Effector memory CD4-positive, alpha-beta T cell (primary cell): Measurements from ENCODE around the gene TSPAN11.

ENCODE experiments used
- DNase-seq, 3 donors: peaks; one replicate each; pipeline ENCODE4 v3.0.0-alpha.2; 2020
- H3K27ac ChIP-seq: 2 replicates; pipeline ENCODE4 v1.7.0; 2013; ENCODE audit warnings: mild to moderate bottlenecking, low read length, moderate library complexity; ENCODE audit not compliant: insufficient read depth, poor library complexity, severe bottlenecking
- H3K27me3 ChIP-seq: replicated peaks from 2 replicates; pipeline ENCODE4 v1.7.0; 2013; ENCODE audit warnings: mild to moderate bottlenecking, low read length; ENCODE audit not compliant: insufficient read depth, control insufficient read depth, poor library complexity, severe bottlenecking
- H3K36me3 ChIP-seq: 2 replicates; pipeline ENCODE4 v1.7.0; 2013; ENCODE audit warnings: mild to moderate bottlenecking, low read length, moderate library complexity; ENCODE audit not compliant: control insufficient read depth, insufficient read depth
- H3K4me1 ChIP-seq: 2 replicates; pipeline ENCODE4 v1.7.0; 2013; ENCODE audit warnings: low read length, mild to moderate bottlenecking; ENCODE audit not compliant: control insufficient read depth, insufficient read depth, poor library complexity, severe bottlenecking
- H3K4me3 ChIP-seq: 2 replicates; pipeline ENCODE4 v1.7.0; 2013; ENCODE audit warnings: low read length, low read depth, mild to moderate bottlenecking; ENCODE audit not compliant: insufficient read depth, poor library complexity, severe bottlenecking
- H3K9me3 ChIP-seq: 2 replicates; pipeline ENCODE4 v1.7.0; 2013; ENCODE audit warnings: mild to moderate bottlenecking, low read length, moderate library complexity; ENCODE audit not compliant: control insufficient read depth

TSPAN11 gene

DNA sequence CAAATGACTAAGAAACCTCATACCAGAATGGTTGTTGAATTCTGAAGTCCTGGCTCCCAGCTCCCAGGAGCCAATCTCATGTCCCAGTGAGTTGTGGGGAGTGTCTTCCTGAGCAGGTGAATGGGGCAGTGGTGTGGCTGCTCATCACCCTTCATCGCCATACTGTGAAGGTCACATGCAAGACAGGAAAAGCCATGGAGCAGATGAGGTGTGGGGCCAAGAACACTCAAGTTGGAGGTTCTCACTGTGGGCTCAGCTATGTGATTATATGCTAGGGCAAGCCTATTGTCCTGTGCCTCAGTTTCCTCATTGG is 16.6 kb upstream of the TSPAN11 start:
- no peak overlapping the region for H3K27ac ChIP-seq
- DNase-seq: no peak

DNA sequence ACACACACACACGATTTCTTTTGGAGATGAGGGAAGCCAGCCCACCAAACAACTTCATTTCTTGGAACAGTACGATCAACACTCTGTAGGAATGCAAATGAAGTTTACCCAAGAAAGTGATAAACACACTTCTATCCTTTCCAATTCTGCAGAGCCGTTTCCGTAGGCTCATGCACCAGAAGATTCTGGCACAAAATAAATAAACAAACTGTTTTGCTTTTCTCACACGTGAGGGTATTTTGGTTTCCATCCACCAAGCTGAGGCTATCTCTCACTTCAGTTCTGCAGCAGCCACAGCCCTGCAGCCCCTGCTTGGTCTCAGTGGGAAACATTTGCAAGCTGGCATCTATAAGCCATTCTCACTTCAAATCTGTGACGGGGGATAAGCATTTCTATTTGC is 15.3 kb upstream of the TSPAN11 start:
- H3K4me1 ChIP-seq: no peaks in the 10 kb centered on the region
- H3K27ac ChIP-seq: no peak overlapping the region
- H3K27me3 ChIP-seq: no peaks in the 10 kb centered on the region
- H3K9me3 ChIP-seq: no peaks in the 10 kb centered on the region
- DNase-seq: no peak
- no peak overlapping the region for H3K4me3 ChIP-seq
- H3K36me3 ChIP-seq: no peaks in the 10 kb centered on the region

More for the DNA sequence above, 16.6 kb upstream of the TSPAN11 start:
- H3K27me3 ChIP-seq: no peaks in the 10 kb centered on the region
- no peaks in the 10 kb centered on the region for H3K36me3 ChIP-seq
- H3K4me3 ChIP-seq: no peak overlapping the region
- H3K4me1 ChIP-seq: no peaks in the 10 kb centered on the region
- no peaks in the 10 kb centered on the region for H3K9me3 ChIP-seq

DNA sequence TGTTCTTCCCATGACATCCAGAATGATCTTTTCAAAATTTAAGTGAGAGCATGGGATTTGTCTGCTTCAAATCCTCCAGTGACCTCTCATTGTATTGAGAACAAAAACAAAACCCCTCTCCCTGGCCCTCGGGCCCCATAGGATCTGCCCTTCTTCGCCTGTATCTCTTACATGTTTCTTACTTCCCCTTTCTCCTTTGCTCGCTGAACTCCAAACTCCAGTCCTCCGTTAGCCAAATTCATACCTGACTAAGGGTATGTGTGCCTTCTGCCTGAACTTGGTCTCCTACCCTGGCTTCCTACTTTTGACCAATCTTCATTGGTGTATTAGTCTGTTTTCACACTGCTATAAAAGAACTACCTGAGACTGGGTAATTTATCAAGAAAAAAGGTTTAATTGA is 13.2 kb upstream of the TSPAN11 start:
- DNase-seq: no peak
- Histone ChIP-seq H3K4me1 (no peaks in the 10 kb centered on the region), H3K36me3 (no peaks in the 10 kb centered on the region), H3K27me3 (no peaks in the 10 kb centered on the region), H3K27ac (no peak overlapping the region), H3K9me3 (no peaks in the 10 kb centered on the region), H3K4me3 (no peak overlapping the region)

DNA sequence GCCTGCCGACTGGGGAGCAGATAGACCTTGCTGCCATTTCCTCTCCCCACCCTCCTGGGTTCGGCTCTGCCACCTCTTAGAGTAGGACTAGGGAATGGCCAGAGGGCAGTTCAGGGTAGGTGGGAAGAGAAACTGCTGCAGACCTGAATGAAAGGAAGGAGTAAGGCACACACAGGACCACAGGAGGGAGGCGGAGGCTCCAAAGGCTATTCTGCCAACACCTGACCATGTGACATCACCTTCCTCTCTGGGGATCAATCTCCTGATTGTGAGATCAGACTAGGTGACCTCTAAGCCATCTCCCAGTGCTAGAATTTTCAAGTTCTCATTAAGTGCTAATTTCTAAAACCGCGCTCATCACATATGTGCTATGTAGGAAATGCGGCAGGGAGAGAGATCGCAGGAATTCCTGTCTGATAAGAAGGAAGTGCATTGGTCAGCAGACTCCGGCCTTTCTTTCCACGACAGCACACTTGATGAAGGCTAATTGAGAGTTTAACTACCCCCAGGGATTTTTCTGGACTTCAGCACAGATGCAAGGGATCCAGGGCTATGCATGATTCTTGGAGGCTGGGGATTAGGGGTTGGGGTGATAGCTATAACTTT is 11.5 kb upstream of the TSPAN11 start:
- Histone ChIP-seq H3K27ac (no peak overlapping the region), H3K27me3 (no peaks in the 10 kb centered on the region), H3K4me3 (no peak overlapping the region), H3K4me1 (no peaks in the 10 kb centered on the region), H3K36me3 (no peaks in the 10 kb centered on the region), H3K9me3 (no peaks in the 10 kb centered on the region)
- no peak for DNase-seq

DNA sequence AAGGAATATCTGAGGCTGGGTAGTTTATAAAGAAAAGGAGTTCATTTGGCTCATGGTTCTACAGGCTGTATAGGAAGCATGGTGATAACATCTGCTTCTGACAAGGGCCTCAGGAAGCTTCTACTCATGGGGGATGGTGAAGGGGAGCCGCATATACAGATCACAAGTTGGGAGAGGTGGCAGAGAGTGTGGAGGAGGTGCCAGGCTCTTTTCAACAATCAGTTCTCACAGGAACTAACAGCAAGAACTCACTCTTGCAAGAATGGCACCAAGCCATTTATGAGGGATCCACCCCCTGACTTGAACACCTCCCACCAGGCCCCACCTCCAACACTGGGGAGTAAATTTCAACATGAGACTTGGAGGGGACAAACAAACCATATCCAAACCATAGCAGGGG is 3.5 kb upstream of the TSPAN11 start:
- Histone ChIP-seq H3K4me1 (no peaks in the 10 kb centered on the region), H3K27ac (no peak overlapping the region), H3K4me3 (no peak overlapping the region), H3K27me3 (peaks cover 3% of the 10 kb centered on the region), H3K9me3 (no peaks in the 10 kb centered on the region), H3K36me3 (no peaks in the 10 kb centered on the region)
- no peak for DNase-seq

DNA sequence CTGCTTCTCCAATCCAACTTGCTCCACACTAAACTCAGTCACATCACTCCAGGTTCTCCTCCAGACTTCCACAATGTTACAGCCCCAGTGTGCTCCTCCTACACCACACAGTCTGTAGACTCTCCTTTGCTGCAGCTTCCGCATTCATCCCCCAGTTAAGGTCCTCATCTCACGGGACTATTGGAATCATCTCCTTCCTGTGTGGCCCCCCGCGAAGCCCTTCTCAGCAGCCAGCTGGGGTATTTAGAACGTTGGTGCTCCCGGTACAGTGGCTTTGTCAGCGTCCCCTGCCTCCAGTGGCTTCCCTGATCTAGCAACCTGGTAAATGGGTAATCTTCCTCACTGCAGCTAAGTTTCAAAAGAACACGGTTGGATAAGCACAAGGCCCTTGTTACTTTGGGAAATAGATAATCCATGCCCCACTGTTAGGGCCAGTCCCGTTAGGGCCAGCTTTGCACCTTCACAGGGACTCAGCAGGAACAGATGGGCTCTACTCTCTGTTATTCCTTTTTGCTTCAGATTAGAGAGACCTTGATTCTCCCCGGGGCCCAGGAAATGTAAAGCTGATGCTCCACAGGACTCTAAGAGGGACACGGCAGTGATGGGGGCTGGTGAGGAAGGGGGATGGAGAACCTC is 823 bp upstream of the TSPAN11 start:
- peaks cover 3% of the 10 kb centered on the region for H3K27me3 ChIP-seq
- no peaks in the 10 kb centered on the region for H3K36me3 ChIP-seq
- no peak overlapping the region for H3K27ac ChIP-seq
- no peak overlapping the region for H3K4me3 ChIP-seq
- no peaks in the 10 kb centered on the region for H3K9me3 ChIP-seq
- no peak for DNase-seq
- H3K4me1 ChIP-seq: no peaks in the 10 kb centered on the region

DNA sequence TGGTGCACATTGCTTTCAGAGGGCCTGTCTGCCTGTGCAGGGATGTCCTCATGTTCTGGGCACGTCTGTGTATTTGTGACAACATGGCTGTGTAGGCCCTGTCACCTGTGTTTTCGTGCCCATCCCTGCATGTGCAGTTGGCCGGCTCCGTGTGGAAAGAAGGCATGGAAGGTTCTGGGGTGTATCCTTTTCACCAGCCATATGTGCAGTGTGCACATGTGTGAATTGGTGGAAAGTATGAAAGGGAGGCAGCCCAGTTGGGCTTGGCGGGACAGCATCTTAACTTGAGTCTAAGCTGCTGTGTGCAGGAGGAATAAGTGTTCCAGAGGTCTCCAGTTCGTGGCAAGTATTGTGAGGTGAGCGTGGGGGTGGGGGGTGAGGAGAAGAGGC is 669 bp downstream of the TSPAN11 start:
- no peak overlapping the region for H3K4me3 ChIP-seq
- H3K27ac ChIP-seq: no peak overlapping the region
- no peak for DNase-seq
- H3K36me3 ChIP-seq: no peaks in the 10 kb centered on the region
- H3K4me1 ChIP-seq: no peaks in the 10 kb centered on the region
- H3K9me3 ChIP-seq: no peaks in the 10 kb centered on the region
- peaks cover 3% of the 10 kb centered on the region for H3K27me3 ChIP-seq

DNA sequence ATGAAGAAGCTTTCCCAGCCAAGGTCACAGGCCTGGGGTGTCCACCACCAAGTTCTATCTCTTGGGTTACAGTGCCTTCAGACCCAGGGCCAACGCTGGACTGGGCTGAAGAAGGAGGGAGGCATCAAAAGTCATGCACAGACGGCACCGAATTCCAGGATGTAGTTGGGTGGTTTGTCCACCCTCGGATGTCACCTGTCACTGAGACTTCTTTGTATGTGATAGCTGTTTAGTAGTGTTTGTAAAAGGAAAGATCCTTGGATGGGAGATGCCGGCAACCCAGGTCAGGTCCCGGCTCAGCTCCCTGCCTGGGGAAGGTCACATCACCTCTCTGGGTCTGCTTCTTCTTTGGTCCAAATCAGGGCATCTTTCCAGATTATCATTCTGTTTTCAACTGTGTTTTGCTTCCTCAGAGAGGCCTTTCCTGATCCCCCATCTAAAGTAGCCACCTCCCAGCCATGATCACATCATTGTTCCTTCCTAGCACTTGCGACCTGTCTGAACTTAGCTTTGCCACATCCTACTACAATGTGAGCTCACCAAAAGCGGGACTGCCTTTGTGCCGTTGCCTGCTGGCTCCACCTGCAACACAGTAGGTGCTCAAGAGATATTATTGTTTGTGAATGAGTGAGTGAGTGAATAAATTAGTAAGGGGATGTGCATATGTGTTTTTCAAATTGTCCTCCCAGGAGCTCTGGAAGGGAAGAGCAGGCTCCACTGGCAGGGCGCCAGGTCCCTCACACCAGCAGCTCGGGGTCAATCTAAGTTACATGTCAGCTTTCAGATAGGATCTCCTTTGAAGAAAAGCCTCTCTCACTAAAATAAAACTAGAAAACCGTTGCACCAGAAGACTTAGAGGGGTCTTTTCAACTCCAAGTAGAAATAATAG is 2.1 kb downstream of the TSPAN11 start:
- no peak overlapping the region for H3K27ac ChIP-seq
- H3K9me3 ChIP-seq: no peaks in the 10 kb centered on the region
- peaks cover 3% of the 10 kb centered on the region for H3K27me3 ChIP-seq
- no peak for DNase-seq
- H3K4me3 ChIP-seq: no peak overlapping the region
- H3K36me3 ChIP-seq: no peaks in the 10 kb centered on the region
- no peaks in the 10 kb centered on the region for H3K4me1 ChIP-seq

DNA sequence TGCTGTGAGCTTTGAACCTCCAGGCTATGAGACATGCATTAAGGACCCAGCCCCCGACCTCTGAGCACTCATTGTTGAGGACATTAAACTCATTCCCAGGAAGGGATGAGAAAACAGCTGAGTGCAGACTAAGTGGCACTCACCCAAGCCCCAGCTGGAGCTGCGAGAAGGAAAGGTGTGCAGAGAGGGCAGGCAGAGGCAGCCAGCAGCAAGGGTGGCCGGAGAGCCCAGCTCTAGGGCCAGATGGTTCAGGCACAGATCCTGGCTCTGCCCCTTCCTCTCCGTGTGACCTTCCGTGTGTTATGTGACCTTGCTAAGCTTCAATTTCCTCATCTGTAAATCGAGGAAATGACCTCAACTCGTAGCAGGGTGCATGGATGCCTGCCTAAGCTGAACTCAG is 3.7 kb downstream of the TSPAN11 start:
- H3K4me1 ChIP-seq: no peaks in the 10 kb centered on the region

DNA sequence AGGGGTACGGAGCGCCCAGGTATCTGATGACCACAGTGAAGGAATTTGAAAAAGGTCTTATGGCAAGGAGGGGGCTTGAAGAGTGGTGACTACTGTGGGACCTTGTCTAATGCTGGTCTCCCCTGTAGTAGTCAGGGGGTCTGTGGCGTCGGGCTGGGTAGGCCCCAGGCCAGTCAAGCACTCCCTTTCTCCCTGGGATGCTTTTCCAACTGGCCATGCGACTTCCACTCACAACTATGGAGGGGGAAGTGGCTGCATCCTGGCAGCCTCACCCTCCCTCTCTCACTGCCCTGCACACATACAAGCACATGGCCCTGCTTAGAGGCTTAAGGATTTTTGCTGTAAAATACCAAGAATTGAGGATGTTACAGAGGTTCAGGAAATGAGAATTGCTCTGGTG is 4.1 kb downstream of the TSPAN11 start:
- no peak for DNase-seq
- H3K9me3 ChIP-seq: no peaks in the 10 kb centered on the region
- no peak overlapping the region for H3K4me3 ChIP-seq
- no peak overlapping the region for H3K27ac ChIP-seq
- no peaks in the 10 kb centered on the region for H3K36me3 ChIP-seq
- H3K4me1 ChIP-seq: no peaks in the 10 kb centered on the region
- H3K27me3 ChIP-seq: peaks cover 3% of the 10 kb centered on the region

More for the DNA sequence above, 3.7 kb downstream of the TSPAN11 start:
- no peaks in the 10 kb centered on the region for H3K9me3 ChIP-seq
- H3K36me3 ChIP-seq: no peaks in the 10 kb centered on the region
- no peak for DNase-seq
- no peak overlapping the region for H3K27ac ChIP-seq
- no peak overlapping the region for H3K4me3 ChIP-seq
- H3K27me3 ChIP-seq: peaks cover 3% of the 10 kb centered on the region
